GM23338 (cell line): Measurements from ENCODE around the gene PPP1R2B. TPM values are rescaled to one million over a fixed set of nuclear protein-coding genes. Genes with fewer than 3 reads are reported as not detected.

Source experiments
- ATAC-seq: fragments of 200-7000 bp; cut with Tn5 transposase; 3 replicates; pipeline ENCODE4 v1.9.1; 2020
- DNase-seq: peaks from one replicate; pipeline ENCODE4 v3.0.0-alpha.2; 2015; ENCODE audit warnings: low spot score
- H2AFZ ChIP-seq: fragments of 200-600 bp; sonication (generic); 2 replicates; pipeline ENCODE4 v1.8.0; 2016; ENCODE audit warnings: antibody characterized with exemption, mild to moderate bottlenecking, moderate library complexity
- H3F3A ChIP-seq: fragments of 200-600 bp; sonication (generic); replicated peaks from 2 replicates; pipeline ENCODE4 v1.8.0; 2017; ENCODE audit warnings: antibody characterized with exemption, mixed run types, low read depth
- H3K27ac ChIP-seq: fragments of 200-600 bp; sonication (generic); 2 replicates; pipeline ENCODE4 v1.6.1; 2016; ENCODE audit warnings: low read depth
- H3K27me3 ChIP-seq: fragments of 200-600 bp; sonication (generic); 2 replicates; pipeline ENCODE4 v1.8.0; 2016; ENCODE audit warnings: mild to moderate bottlenecking, mixed run types, moderate library complexity; ENCODE audit not compliant: insufficient read depth
- H3K36me3 ChIP-seq: fragments of 200-600 bp; sonication (generic); 2 replicates; pipeline ENCODE4 v1.8.0; 2016; ENCODE audit warnings: mild to moderate bottlenecking; ENCODE audit not compliant: insufficient read depth
- H3K4me1 ChIP-seq: fragments of 200-600 bp; sonication (generic); 2 replicates; pipeline ENCODE4 v1.8.0; 2016; ENCODE audit warnings: mild to moderate bottlenecking, moderate library complexity; ENCODE audit not compliant: insufficient read depth
- H3K4me2 ChIP-seq: fragments of 200-600 bp; sonication (generic); 2 replicates; pipeline ENCODE4 v1.7.1; 2017; ENCODE audit warnings: mixed run types
- H3K4me3 ChIP-seq: fragments of 200-600 bp; sonication (generic); 2 replicates; pipeline ENCODE4 v1.6.1; 2016; ENCODE audit warnings: mixed run types
- H3K79me2 ChIP-seq: fragments of 200-600 bp; sonication (generic); replicated peaks from 2 replicates; pipeline ENCODE4 v1.8.0; 2017; ENCODE audit warnings: mild to moderate bottlenecking; ENCODE audit not compliant: insufficient read depth
- H3K9me2 ChIP-seq: fragments of 200-600 bp; sonication (generic); 2 replicates; pipeline ENCODE4 v1.8.0; 2017; ENCODE audit not compliant: insufficient read depth
- H4K20me1 ChIP-seq: fragments of 200-600 bp; sonication (generic); replicated peaks from 2 replicates; pipeline ENCODE4 v1.8.0; 2017; ENCODE audit warnings: mild to moderate bottlenecking; ENCODE audit not compliant: insufficient read depth
- H3K27ac Mint-ChIP-seq: 2 replicates; pipeline ENCODE4 v1.8.0; 2020; ENCODE audit warnings: inconsistent platforms, mild to moderate bottlenecking, moderate library complexity, mixed read lengths
- H3K27me3 Mint-ChIP-seq: 3 replicates; pipeline ENCODE4 v1.8.0; 2022; ENCODE audit warnings: low read depth, mild to moderate bottlenecking, moderate library complexity, mixed read lengths, inconsistent platforms; ENCODE audit not compliant: insufficient read depth, poor library complexity
- H3K36me3 Mint-ChIP-seq: 3 replicates; pipeline ENCODE4 v1.8.0; 2021; ENCODE audit warnings: low read depth, mild to moderate bottlenecking, inconsistent platforms, moderate library complexity, mixed read lengths
- H3K4me1 Mint-ChIP-seq: 3 replicates; pipeline ENCODE4 v1.8.0; 2020; ENCODE audit warnings: mild to moderate bottlenecking, inconsistent platforms, mixed read lengths
- H3K4me3 Mint-ChIP-seq: 3 replicates; pipeline ENCODE4 v1.8.0; 2021; ENCODE audit warnings: moderate library complexity, mild to moderate bottlenecking, inconsistent platforms, mixed read lengths
- H3K9me3 Mint-ChIP-seq: 3 replicates; pipeline ENCODE4 v1.8.0; 2020; ENCODE audit warnings: moderate library complexity, mild to moderate bottlenecking, inconsistent platforms, mixed read lengths
- CREB1 ChIP-seq: fragments of 250-450 bp; sonication (Bioruptor Pico); IDR thresholded peaks from 2 replicates; pipeline ENCODE4 v1.5.0; 2020; ENCODE audit warnings: low read depth, mild to moderate bottlenecking, moderate library complexity
- ETS1 ChIP-seq: IDR thresholded peaks from 2 replicates; pipeline ENCODE4 v1.6.1; 2016; ENCODE audit warnings: antibody characterized with exemption
- ZNF462 ChIP-seq: fragments of 250-450 bp; sonication (Bioruptor Pico); IDR thresholded peaks from 2 replicates; pipeline ENCODE4 v1.5.0; 2020; ENCODE audit warnings: mild to moderate bottlenecking, moderate library complexity
- polyA plus RNA-seq: library from polyadenylated mRNA; unstranded; fragments of >200 nt; fragmentation: Nextera tagmentation; extraction: Ambion mirVana; gene quantifications from 2 replicates; pipeline ENCODE4 v1.2.1, GENCODE V29; 2016
- total RNA-seq: library from RNA; depleted of rRNA; stranded (reverse); fragments of >200 nt; shearing (Covaris generic); gene quantifications from 2 replicates; pipeline ENCODE4 v1.2.3, GENCODE V29; 2014

The PPP1R2B gene
- total and polyA plus RNA-seq, 2 experiments from 2014 or later, result 0.11 to 0.21 TPM

GRCh38 chr5:156892864-156893263 is 42.8 kb downstream of the PPP1R2B start (continued):
- TF ChIP-seq ZNF462 (CRISPR knock-in tag), result no peak
- no peak for TF ChIP-seq ETS1

GRCh38 chr5:156893517-156893916 is 43.4 kb downstream of the PPP1R2B start:
- H3K79me2 ChIP-seq, result no peaks in the 10 kb centered on the region
- no peaks in the 10 kb centered on the region for H3K27me3 ChIP-seq
- no peaks in the 10 kb centered on the region for H3K36me3 ChIP-seq
- no peak overlapping the region for H3K4me2 ChIP-seq
- no peaks in the 10 kb centered on the region for H4K20me1 ChIP-seq
- no peak for TF ChIP-seq CREB1 (CRISPR knock-in tag)
- ATAC-seq (no peak), DNase-seq (no peak)
- H3K4me1 Mint-ChIP-seq, result peaks cover 14% of the 10 kb centered on the region; the same call in 2 of the 3 replicates
- H2AFZ ChIP-seq, result peak overlapping the region; percentile 80
- H3K4me3 Mint-ChIP-seq, result no peak overlapping the region
- H3K4me1 ChIP-seq, result no peaks in the 10 kb centered on the region
- H3K4me3 ChIP-seq, result no peak overlapping the region
- H3F3A ChIP-seq, result no peaks in the 10 kb centered on the region
- H3K9me3 Mint-ChIP-seq, result no peaks in the 10 kb centered on the region
- no peak overlapping the region for H3K27ac Mint-ChIP-seq
- no peaks in the 10 kb centered on the region for H3K36me3 Mint-ChIP-seq
- H3K9me2 ChIP-seq, result peaks cover 9% of the 10 kb centered on the region; the same call in 1 of the 2 replicates
- peaks cover 1% of the 10 kb centered on the region for H3K27me3 Mint-ChIP-seq
- no peak overlapping the region for H3K27ac ChIP-seq
